ENCODE data around the gene IRX1.

The IRX1 gene

GRCh38 chr5:3595006-3595961 is at the start of gene IRX1:
Gene IRX1, plus strand, starts transcription at chr5:3595832. Its CDS starts 274 bp downstream, at chr5:3596106.
- DNase-seq, result peak in 33 of 51 donors; percentile 6 to 76 (median 59)

GRCh38 chr5:3546028-3546427 is 49.6 kb upstream of the IRX1 start:
- DNase-seq, result no peak

- DNase-seq, result no peak
Measured at GRCh38 chr5:3564116-3564515, 31.5 kb upstream of the IRX1 start.

DNA sequence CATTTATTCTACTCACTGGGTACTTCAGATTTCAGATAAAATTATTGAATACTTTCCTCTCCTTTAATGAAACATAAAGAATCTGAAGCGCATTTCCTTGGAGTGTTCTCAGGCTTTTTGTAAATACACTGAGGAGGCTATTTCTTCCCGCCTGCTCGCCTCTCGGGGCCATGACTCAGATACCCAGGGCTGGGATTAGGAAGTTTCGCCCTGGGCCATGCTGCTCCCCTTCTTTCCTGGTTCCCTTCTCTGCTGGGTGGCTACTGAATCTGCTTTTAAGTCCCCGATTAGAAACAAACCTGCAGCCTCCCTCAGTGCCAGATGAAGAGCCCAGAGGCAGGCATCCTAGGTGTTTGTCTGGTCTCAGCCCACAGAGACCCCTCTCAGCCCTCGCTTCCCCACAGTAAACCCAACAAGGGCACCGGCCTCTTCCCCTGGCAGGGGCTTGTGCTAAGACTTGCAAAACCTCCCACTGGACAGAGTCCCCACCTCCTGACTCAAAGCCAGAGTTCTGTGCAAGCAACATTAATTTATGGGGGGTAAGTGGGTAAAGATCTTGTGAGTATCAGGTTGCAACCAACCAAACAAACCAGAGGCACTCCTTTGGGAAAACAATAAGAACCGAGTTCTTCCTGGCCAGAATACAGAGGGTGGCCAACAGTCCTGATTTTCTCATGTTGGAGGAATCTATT is 30.7 kb upstream of the IRX1 start:
- DNase-seq, result no peak

GRCh38 chr5:3584724-3585531 is 10.7 kb upstream of the IRX1 start:
- no peak for DNase-seq

- DNase-seq, result no peak
Measured at GRCh38 chr5:3590161-3590966, 5.3 kb upstream of the IRX1 start.

GRCh38 chr5:3590967-3591900 is 4.4 kb upstream of the IRX1 start:
- DNase-seq, result no peak

DNA sequence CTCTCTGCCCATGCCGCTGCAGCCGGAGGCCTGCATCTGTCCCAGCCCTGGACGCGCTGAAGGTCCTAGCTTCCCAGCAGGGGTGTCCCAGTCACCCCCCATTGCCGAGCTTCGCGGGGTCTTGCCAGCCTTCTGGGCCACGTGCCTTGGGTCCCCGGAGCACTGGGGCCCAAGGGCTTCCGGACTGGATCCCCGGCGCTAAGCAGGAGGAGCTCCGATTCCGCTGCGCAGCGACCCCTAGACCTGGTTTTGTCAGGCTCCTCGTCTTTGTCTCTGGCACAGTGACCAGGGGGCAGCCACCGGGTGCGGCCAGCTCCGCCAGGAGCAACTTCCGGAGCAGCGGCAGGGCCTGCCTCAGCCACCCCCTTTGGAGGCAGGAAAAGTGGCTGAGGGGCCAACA is 3.3 kb upstream of the IRX1 start:
- DNase-seq, result no peak

DNA sequence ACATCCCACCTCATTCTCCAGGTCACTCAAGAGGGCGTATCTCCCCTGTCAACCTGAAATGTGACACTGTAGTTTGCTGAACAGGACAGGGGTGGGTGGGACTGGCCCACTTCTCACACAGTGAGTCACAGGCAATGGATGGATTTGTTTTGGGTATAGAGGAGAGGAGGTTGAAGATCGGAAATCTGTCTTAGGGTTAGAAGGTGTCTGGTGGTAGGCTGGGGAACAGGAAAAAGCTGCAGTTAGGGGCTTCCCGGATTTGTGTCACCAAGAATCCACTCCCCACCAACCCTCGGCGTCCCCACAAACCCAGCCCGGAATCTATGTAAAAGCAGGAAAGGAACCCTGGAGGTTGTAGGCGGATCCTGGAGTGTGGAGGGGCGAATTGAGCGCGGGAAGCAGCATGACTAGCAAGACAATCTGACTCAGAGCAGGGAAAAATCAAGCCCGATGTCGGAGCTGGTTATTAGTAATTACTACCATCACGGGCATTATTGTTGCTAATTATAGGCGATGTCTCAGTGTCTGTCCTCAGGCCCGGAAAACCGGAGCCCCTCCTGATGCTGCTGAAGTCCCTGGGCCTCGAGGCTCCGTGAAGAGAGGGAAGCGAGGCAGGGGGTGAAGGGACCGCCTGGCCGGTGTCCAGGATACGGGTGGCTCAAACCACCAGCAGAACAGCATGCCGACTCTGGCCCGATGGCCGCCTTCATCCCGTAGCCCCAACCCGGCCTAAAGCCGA is 1.7 kb upstream of the IRX1 start:
- DNase-seq, result no peak

DNA sequence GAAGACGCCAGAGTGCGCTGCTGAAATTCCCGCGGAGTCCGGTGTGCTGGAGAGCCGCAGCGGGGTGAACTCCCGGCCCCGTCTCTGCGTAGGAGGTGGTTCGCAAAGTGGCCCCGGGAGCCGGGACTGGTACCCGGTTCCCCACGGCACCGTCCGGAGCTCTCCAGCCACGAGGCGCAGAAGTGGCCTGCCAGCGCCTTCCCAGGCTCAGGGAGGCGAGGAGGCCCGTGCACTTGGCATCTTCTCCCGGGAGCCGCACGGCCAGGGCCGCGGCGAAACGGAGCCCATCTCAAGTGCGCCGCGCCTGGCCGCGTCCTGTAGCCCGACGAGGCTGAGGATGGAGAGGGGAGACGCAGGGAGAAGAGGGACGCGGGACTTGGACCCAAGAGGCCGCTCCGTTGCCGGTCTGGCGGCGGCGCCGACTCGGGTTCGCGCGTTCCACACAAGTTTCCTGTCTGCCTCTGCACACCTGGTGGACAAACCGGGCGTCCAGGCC is 1.1 kb upstream of the IRX1 start:
- peak in 11 of 51 donors; percentile 38 to 69 (median 55) for DNase-seq

- DNase-seq, result peak in 1 of 51 donors; percentile 28
Measured at GRCh38 chr5:3596261-3596825, 711 bp downstream of the IRX1 start.

GRCh38 chr5:3596857-3597166 is 1.2 kb downstream of the IRX1 start:
- DNase-seq, result no peak

- DNase-seq, result peak in 1 of 51 donors; percentile 49
Measured at GRCh38 chr5:3597167-3598007, 1.8 kb downstream of the IRX1 start.

DNA sequence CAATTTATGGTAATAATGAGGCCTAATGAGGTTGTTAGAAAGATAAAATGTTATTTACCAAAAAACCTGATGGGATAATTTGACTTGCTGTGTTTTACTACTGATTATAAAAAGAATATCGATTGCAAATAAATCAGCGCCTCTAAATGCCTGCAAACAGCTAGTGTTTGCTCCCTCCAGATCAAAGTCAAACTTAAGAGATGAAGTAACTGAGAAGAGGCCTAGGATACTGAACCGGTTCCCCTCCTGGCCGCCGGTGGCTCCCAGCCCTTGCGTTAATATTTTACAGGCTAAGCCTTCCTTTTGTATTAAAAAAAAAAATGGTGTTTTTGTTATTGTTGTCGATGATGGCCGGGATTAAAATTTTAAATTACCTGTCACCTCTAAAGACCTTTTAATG is 2.6 kb downstream of the IRX1 start:
- DNase-seq, result no peak

DNA sequence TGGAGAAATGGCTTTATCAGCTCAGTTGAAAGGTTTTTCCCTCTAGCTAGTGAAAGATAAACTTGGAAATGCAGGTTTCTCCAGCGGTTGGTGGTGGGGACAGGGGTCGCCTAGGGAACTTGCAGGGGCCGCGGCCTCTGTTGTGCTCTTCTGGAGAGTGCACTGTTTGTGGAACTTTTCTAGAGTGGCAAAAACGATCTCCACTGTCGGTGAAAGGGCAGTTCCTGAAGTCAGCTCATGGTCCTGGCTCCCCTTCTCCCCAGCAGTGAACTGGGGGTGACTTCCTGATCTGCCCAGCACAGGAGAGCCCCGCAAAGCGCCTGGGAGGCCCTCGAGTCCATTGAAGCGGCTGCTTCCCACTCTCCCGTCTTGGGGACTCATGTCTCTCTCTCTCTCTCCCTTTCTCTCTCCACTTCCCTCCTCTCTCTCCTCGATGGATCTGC is 3.2 kb downstream of the IRX1 start:
- peak in 1 of 51 donors; percentile 24 for DNase-seq

DNA sequence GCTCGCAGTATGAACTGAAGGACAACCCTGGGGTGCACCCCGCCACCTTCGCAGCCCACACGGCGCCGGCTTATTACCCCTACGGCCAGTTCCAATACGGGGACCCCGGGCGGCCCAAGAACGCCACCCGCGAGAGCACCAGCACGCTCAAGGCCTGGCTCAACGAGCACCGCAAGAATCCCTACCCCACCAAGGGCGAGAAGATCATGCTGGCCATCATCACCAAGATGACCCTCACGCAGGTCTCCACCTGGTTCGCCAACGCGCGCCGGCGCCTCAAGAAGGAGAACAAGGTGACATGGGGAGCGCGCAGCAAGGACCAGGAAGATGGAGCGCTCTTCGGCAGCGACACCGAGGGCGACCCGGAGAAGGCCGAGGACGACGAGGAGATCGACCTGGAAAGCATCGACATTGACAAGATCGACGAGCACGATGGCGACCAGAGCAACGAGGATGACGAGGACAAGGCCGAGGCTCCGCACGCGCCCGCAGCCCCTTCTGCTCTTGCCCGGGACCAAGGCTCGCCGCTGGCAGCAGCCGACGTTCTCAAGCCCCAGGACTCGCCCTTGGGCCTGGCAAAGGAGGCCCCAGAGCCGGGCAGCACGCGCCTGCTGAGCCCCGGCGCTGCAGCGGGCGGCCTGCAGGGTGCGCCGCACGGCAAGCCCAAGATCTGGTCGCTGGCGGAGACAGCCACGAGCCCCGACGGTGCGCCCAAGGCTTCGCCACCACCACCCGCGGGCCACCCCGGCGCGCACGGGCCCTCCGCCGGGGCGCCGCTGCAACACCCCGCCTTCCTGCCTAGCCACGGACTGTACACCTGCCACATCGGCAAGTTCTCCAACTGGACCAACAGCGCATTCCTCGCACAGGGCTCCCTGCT is 3.8 kb downstream of the IRX1 start:
- DNase-seq, result no peak
